Hypothalamus (tissue), 51 donors: Measurements from ENCODE around the gene GPR78.

Experiments used
- DNase-seq, 51 donors: peaks; one replicate each; lab custom pipeline; 2025; lab: John Stamatoyannopoulos, UW

Gene GPR78

GRCh38 chr4:8585721-8586212 is 5.6 kb downstream of the GPR78 start:
- DNase-seq, result no peak

GRCh38 chr4:8586246-8586645 is 6.1 kb downstream of the GPR78 start:
- no peak for DNase-seq

- no peak for DNase-seq
Measured at GRCh38 chr4:8586671-8587468, 6.7 kb downstream of the GPR78 start.

GRCh38 chr4:8587469-8588195 is 7.4 kb downstream of the GPR78 start:
- no peak for DNase-seq

- DNase-seq, result no peak
Measured at GRCh38 chr4:8588196-8588470, 7.9 kb downstream of the GPR78 start.

GRCh38 chr4:8589336-8589735 is 9.1 kb downstream of the GPR78 start:
- no peak for DNase-seq

- no peak for DNase-seq
Measured at GRCh38 chr4:8589823-8590545, 9.8 kb downstream of the GPR78 start.

GRCh38 chr4:8590546-8590880 is 10.3 kb downstream of the GPR78 start:
- DNase-seq, result no peak

- DNase-seq, result no peak
Measured at GRCh38 chr4:8591114-8591513, 10.9 kb downstream of the GPR78 start.

- DNase-seq, result no peak
Measured at GRCh38 chr4:8591626-8592365, 11.6 kb downstream of the GPR78 start.

GRCh38 chr4:8592366-8593263 is 12.4 kb downstream of the GPR78 start, which contains the start of gene CPZ:
TSS of gene CPZ (plus strand) at chr4:8592765. CDS start at chr4:8592834, 69 bp downstream.
- DNase-seq, result no peak

- DNase-seq, result no peak
Measured at GRCh38 chr4:8593264-8594096, 13.3 kb downstream of the GPR78 start.

- DNase-seq, result peak in 17 of 51 donors; percentile 8 to 47 (median 23)
Measured at GRCh38 chr4:8594097-8595038, 14.2 kb downstream of the GPR78 start.

GRCh38 chr4:8595237-8596087 is 15.3 kb downstream of the GPR78 start:
- DNase-seq, result no peak

- no peak for DNase-seq
Measured at GRCh38 chr4:8596891-8597290, 16.7 kb downstream of the GPR78 start.

GRCh38 chr4:8597319-8597718 is 17.1 kb downstream of the GPR78 start:
- DNase-seq, result no peak

- DNase-seq, result no peak
Measured at GRCh38 chr4:8597791-8598190, 17.6 kb downstream of the GPR78 start.
